Measurements from ENCODE around the gene MYPOP.

- TF ChIP-seq, protein P1, sequence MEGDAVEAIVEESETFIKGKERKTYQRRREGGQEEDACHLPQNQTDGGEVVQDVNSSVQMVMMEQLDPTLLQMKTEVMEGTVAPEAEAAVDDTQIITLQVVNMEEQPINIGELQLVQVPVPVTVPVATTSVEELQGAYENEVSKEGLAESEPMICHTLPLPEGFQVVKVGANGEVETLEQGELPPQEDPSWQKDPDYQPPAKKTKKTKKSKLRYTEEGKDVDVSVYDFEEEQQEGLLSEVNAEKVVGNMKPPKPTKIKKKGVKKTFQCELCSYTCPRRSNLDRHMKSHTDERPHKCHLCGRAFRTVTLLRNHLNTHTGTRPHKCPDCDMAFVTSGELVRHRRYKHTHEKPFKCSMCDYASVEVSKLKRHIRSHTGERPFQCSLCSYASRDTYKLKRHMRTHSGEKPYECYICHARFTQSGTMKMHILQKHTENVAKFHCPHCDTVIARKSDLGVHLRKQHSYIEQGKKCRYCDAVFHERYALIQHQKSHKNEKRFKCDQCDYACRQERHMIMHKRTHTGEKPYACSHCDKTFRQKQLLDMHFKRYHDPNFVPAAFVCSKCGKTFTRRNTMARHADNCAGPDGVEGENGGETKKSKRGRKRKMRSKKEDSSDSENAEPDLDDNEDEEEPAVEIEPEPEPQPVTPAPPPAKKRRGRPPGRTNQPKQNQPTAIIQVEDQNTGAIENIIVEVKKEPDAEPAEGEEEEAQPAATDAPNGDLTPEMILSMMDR (conservative IDR thresholded peaks at IDR 0.05) = no peak
- no peak for TF ChIP-seq EZH2 (IDR thresholded peaks at IDR 0.05; ENCODE audit: low read depth)
Measured at GRCh38 chr19:45934551-45935230, 32.3 kb upstream of the MYPOP start.
